Ovary (tissue), 3 donors: Measurements from ENCODE around the gene FAM117B.

Experiments used
- POLR2A ChIP-seq: fragments of 450-650 bp; IDR thresholded peaks from one replicate; pipeline ENCODE4 v1.6.1; 2017; ENCODE audit warnings: antibody characterized with exemption, mild to moderate bottlenecking, moderate library complexity
- TF ChIP-seq, protein P1 (sequence below), 3 donors: fragments of 450-650 bp in 2 of 3; fragments of 200-600 bp in 1 of 3; IDR thresholded peaks; one replicate each; pipeline versions ENCODE4 v1.5.1 to v1.8.0; 2016 to 2022; ENCODE audit warnings: antibody characterized with exemption in 3 of 3, mild to moderate bottlenecking in 1 of 3
- donor health status: DM: no; HTN: no; CAD: no.

DNA sequence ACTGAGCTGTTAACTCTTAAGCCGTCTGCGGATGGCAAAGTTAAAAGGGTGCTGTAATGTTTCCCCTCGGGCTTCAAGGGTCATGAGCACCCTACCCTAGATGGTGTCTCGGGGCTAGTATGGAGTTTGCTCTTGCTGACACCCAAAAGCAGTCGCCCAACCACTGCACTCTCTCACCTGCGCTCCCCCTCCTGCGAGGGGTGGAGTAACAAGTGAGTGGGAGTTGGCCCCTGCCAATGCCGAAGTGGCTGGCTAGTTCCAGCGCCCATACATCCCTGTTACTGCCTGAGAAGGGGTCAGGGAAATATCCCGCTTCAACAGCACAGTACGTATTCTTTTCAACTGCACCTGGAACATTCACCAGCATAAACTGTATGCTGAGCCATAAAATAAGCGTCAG lies 47.5 kb downstream of the FAM117B start:
- TF ChIP-seq, protein P1, sequence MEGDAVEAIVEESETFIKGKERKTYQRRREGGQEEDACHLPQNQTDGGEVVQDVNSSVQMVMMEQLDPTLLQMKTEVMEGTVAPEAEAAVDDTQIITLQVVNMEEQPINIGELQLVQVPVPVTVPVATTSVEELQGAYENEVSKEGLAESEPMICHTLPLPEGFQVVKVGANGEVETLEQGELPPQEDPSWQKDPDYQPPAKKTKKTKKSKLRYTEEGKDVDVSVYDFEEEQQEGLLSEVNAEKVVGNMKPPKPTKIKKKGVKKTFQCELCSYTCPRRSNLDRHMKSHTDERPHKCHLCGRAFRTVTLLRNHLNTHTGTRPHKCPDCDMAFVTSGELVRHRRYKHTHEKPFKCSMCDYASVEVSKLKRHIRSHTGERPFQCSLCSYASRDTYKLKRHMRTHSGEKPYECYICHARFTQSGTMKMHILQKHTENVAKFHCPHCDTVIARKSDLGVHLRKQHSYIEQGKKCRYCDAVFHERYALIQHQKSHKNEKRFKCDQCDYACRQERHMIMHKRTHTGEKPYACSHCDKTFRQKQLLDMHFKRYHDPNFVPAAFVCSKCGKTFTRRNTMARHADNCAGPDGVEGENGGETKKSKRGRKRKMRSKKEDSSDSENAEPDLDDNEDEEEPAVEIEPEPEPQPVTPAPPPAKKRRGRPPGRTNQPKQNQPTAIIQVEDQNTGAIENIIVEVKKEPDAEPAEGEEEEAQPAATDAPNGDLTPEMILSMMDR (IDR thresholded peaks at IDR 0.05): no peak
- TF ChIP-seq POLR2A: no peak
